Stomach (tissue), 9 donors: ENCODE results near the gene VPS54. TPM values are rescaled to one million over a fixed set of nuclear protein-coding genes. Genes with fewer than 3 reads are reported as not detected.

ENCODE experiments used
- DNase-seq, 2 donors: peaks; one replicate each; pipeline versions ENCODE4 v3.0.0 to v3.0.0-alpha.2; 2013 to 2019
- H3K27ac ChIP-seq, 5 donors: fragments of 200-600 bp in 4 of 5; sonication (generic) in 4 of 5; one replicate each; pipeline ENCODE4 v1.5.1; 2013 to 2019; ENCODE audit warnings: mild to moderate bottlenecking in 1 of 5, moderate library complexity in 1 of 5
- H3K27me3 ChIP-seq, 3 donors: fragments of 200-600 bp; sonication (generic); one replicate each; pipeline ENCODE4 v1.5.1; 2017 to 2019; ENCODE audit warnings: mixed run types in 1 of 3
- H3K36me3 ChIP-seq, 4 donors: fragments of 200-600 bp; sonication (generic); 1 replicate in 3 of 4; 2 replicates in 1 of 4; pipeline ENCODE4 v1.5.1; 2016 to 2019
- H3K4me1 ChIP-seq, 4 donors: fragments of 200-600 bp; sonication (generic); one replicate each; pipeline ENCODE4 v1.5.1; 2016 to 2019
- H3K4me3 ChIP-seq, 4 donors: fragments of 200-600 bp; sonication (generic) in 3 of 4; one replicate each; pipeline ENCODE4 v1.5.1; 2016 to 2019; ENCODE audit warnings: mild to moderate bottlenecking in 1 of 4
- H3K9me3 ChIP-seq, 4 donors: fragments of 200-600 bp; sonication (generic); one replicate each; pipeline ENCODE4 v1.5.1; 2016 to 2019
- EP300 ChIP-seq: sonication (generic); formaldehyde crosslinking; IDR thresholded peaks from one replicate; pipeline ENCODE4 v1.6.1; 2017; ENCODE audit warnings: antibody characterized with exemption
- POLR2A ChIP-seq, 4 donors: fragments of 450-650 bp; IDR thresholded peaks; one replicate each; pipeline ENCODE4 v1.6.1; 2016; ENCODE audit warnings: antibody characterized with exemption in 4 of 4, control low read depth in 2 of 4, mild to moderate bottlenecking in 1 of 4, moderate library complexity in 1 of 4
- POLR2AphosphoS5 ChIP-seq, 3 donors: sonication (generic); formaldehyde crosslinking; IDR thresholded peaks; one replicate each; pipeline ENCODE4 v1.6.1; 2016; ENCODE audit warnings: antibody characterized with exemption in 3 of 3
- WGBS, 5 donors: extraction: QIAGEN DNeasy Blood & Tissue Kit in 3 of 5; methylation state at CpG; one replicate each; pipeline versions ENCODE4 v1.1.5 to v1.1.7; 2013 to 2018; 5-methylcytosine and 5-hydroxymethylcytosine counted together
- intact Hi-C: fragments of 100-400 bp; cut with DNase I; formaldehyde crosslinking; loops from one replicate; pipeline ENCODE4 v1.15.1; 2023; ENCODE audit warnings: low total_unique reads
- polyA plus RNA-seq, 3 donors: library from polyadenylated mRNA; stranded (reverse); fragments of 200-250 nt; gene quantifications; one replicate each; pipeline ENCODE4 v1.2.3, GENCODE V29; 2013
- total RNA-seq, 5 donors: library from RNA; depleted of rRNA; stranded (reverse); fragments of >200 nt; gene quantifications; one replicate each; pipeline versions ENCODE4 v1.1.0 to v1.2.3, GENCODE V29; 2014 to 2016
- TF ChIP-seq, protein P1 (sequence below), 7 experiments: fragments of 450-650 bp in 4 of 7; fragments of 200-600 bp in 3 of 7; sonication (generic) in 3 of 7; IDR thresholded peaks; one replicate each; pipeline ENCODE4 v1.5.1; 2016 to 2019; ENCODE audit warnings: antibody characterized with exemption in 7 of 7, control low read depth in 2 of 7, mild to moderate bottlenecking in 1 of 7
- donor health status: healthy with polysubstance abuse.
- donor health status: Bipolar disorder and iron deficiency.
- donor health status: healthy.

The VPS54 gene
- total and polyA plus RNA-seq, 8 donors = 3.2 to 58.9 (median 13.1) TPM

DNA sequence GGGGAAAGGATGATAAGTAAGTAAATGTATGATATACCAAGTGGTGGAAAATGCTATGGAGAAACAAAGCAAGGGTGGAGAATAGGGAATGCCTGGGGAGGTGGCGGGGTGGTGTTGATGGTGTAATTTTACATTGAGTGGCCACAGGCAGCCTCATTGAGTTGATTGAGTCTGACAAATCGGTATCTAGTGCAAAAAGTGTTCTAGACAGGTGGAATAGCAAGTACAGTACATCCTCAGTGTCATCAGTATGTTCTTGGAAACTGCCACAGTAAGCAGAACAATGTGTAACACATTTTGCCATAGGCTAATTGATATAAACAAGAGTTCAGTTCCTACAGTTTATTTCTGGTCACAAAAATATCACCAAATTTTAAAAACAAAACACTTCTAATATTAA lies 131.2 kb downstream of the VPS54 start:
- Histone ChIP-seq H3K4me1 (peaks cover 0 to 18% (median 10%) of the 10 kb centered on the region in 4 donors), H3K36me3 (peaks cover 15 to 97% (median 88%) of the 10 kb centered on the region in 4 donors), H3K27ac (no peak overlapping the region), H3K9me3 (no peaks in the 10 kb centered on the region), H3K27me3 (no peaks in the 10 kb centered on the region), H3K4me3 (no peak overlapping the region)
- TF ChIP-seq, protein P1, sequence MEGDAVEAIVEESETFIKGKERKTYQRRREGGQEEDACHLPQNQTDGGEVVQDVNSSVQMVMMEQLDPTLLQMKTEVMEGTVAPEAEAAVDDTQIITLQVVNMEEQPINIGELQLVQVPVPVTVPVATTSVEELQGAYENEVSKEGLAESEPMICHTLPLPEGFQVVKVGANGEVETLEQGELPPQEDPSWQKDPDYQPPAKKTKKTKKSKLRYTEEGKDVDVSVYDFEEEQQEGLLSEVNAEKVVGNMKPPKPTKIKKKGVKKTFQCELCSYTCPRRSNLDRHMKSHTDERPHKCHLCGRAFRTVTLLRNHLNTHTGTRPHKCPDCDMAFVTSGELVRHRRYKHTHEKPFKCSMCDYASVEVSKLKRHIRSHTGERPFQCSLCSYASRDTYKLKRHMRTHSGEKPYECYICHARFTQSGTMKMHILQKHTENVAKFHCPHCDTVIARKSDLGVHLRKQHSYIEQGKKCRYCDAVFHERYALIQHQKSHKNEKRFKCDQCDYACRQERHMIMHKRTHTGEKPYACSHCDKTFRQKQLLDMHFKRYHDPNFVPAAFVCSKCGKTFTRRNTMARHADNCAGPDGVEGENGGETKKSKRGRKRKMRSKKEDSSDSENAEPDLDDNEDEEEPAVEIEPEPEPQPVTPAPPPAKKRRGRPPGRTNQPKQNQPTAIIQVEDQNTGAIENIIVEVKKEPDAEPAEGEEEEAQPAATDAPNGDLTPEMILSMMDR (IDR thresholded peaks at IDR 0.05) = no peak
- TF ChIP-seq EP300 (no peak), POLR2A (IDR thresholded peaks at IDR 0.05) (no peak), POLR2AphosphoS5 (IDR thresholded peaks at IDR 0.05) (no peak)
- 91 to 97% (median 95%) methylated on average over 2 of the region's 2 CpGs for WGBS, 5 donors
- intact Hi-C loops = no loop called here
- DNase-seq = no peak

DNA sequence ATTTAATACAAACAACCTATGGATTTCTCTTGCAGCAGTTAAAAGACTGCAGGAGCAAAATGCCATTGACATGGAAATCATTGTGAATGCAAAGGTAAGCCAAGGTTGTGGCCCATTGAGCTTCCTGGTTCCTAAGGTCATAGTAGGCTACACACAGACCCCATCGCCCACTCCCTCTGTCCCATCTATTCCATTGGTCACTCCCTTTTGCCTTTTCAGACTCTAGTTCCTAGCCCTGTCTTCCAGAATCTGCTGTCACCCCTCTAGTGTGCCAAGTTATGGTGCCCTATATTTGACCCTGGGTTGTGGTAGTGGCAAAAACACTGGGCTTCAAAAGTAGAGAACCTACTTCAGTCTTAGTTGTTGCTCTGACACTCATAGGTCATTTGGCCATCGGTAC lies 132.8 kb downstream of the VPS54 start:
- no peak overlapping the region for H3K27ac ChIP-seq
- 94 to 100% (median 96%) methylated on average over 2 of the region's 2 CpGs for WGBS, 5 donors
- H3K4me1 ChIP-seq = peaks cover 0 to 7% (median 2%) of the 10 kb centered on the region in 4 donors
- peaks cover 13 to 89% (median 82%) of the 10 kb centered on the region in 4 donors for H3K36me3 ChIP-seq
- H3K27me3 ChIP-seq = no peaks in the 10 kb centered on the region
- H3K4me3 ChIP-seq = no peak overlapping the region
- no peak for DNase-seq
- intact Hi-C loops = no loop called here
- TF ChIP-seq, protein P1 (IDR thresholded peaks at IDR 0.05) = no peak
- TF ChIP-seq POLR2AphosphoS5 (IDR thresholded peaks at IDR 0.05) (no peak), EP300 (no peak), POLR2A (IDR thresholded peaks at IDR 0.05) (no peak)
- H3K9me3 ChIP-seq = no peaks in the 10 kb centered on the region

- no peak overlapping the region for H3K4me3 ChIP-seq
- TF ChIP-seq, protein P1 (IDR thresholded peaks at IDR 0.05) = no peak
- TF ChIP-seq EP300 = no peak
- no peak for TF ChIP-seq POLR2AphosphoS5 (IDR thresholded peaks at IDR 0.05)
- TF ChIP-seq POLR2A (IDR thresholded peaks at IDR 0.05) = no peak
- 69 to 78% (median 73%) methylated on average over 3 of the region's 3 CpGs for WGBS, 5 donors
- H3K27me3 ChIP-seq = no peaks in the 10 kb centered on the region
- no peaks in the 10 kb centered on the region for H3K4me1 ChIP-seq
- intact Hi-C loops = no loop called here
- no peaks in the 10 kb centered on the region for H3K9me3 ChIP-seq
- H3K36me3 ChIP-seq = peaks cover 10 to 62% (median 50%) of the 10 kb centered on the region in 4 donors
- no peak overlapping the region for H3K27ac ChIP-seq
- DNase-seq = no peak
Measured at GRCh38 chr2:63882395-63883105, 136.7 kb downstream of the VPS54 start.

GRCh38 chr2:63881205-63881604 lies 138.0 kb downstream of the VPS54 start:
- TF ChIP-seq EP300 (no peak), POLR2A (IDR thresholded peaks at IDR 0.05) (no peak), POLR2AphosphoS5 (IDR thresholded peaks at IDR 0.05) (no peak)
- TF ChIP-seq, protein P1 (IDR thresholded peaks at IDR 0.05) = no peak
- H3K27me3 ChIP-seq = no peaks in the 10 kb centered on the region
- no peak overlapping the region for H3K4me3 ChIP-seq
- H3K27ac ChIP-seq = no peak overlapping the region
- intact Hi-C loops = no loop called here
- WGBS, 5 donors = 49 to 74% (median 55%) methylated on average over 2 of the region's 2 CpGs
- peaks cover 0 to 3% (median 0%) of the 10 kb centered on the region in 4 donors for H3K4me1 ChIP-seq
- H3K9me3 ChIP-seq = no peaks in the 10 kb centered on the region
- H3K36me3 ChIP-seq = peaks cover 7 to 53% (median 36%) of the 10 kb centered on the region in 4 donors
- DNase-seq = peak in 1 of 2 donors; percentile 58
